Neuronal stem cell (in vitro differentiated cells): ENCODE results near the gene CCDC8.

Source experiments
- DNase-seq: peaks from one replicate; pipeline ENCODE4 v3.0.0-alpha.2; 2013; ENCODE audit warnings: low spot score
- H2AFZ ChIP-seq: one replicate; pipeline ENCODE4 v1.6.1; 2013; ENCODE audit warnings: mild to moderate bottlenecking, low read length, inconsistent platforms
- H2AK5ac ChIP-seq: 2 replicates; pipeline ENCODE4 v1.6.1; 2013; ENCODE audit warnings: low read depth, mild to moderate bottlenecking, inconsistent platforms, low read length, moderate library complexity, mixed read lengths
- H2BK120ac ChIP-seq: 2 replicates; pipeline ENCODE4 v1.6.1; 2013; ENCODE audit warnings: low read depth, mild to moderate bottlenecking, inconsistent platforms, low read length, moderate library complexity, mixed read lengths
- H2BK12ac ChIP-seq: one replicate; pipeline ENCODE4 v1.6.1; 2013; ENCODE audit warnings: low read length, inconsistent platforms
- H2BK15ac ChIP-seq: 2 replicates; pipeline ENCODE4 v1.6.1; 2013; ENCODE audit warnings: mild to moderate bottlenecking, low read length, inconsistent platforms, mixed read lengths
- H2BK5ac ChIP-seq: one replicate; pipeline ENCODE4 v1.6.1; 2013; ENCODE audit warnings: inconsistent platforms, mild to moderate bottlenecking, low read length, moderate library complexity
- H3K14ac ChIP-seq: one replicate; pipeline ENCODE4 v1.6.1; 2013; ENCODE audit warnings: low read length, inconsistent platforms
- H3K18ac ChIP-seq: 2 replicates; pipeline ENCODE4 v1.6.1; 2013; ENCODE audit warnings: low read length, inconsistent platforms
- H3K23ac ChIP-seq: 2 replicates; pipeline ENCODE4 v1.6.1; 2013; ENCODE audit warnings: low read depth, mild to moderate bottlenecking, mixed read lengths, low read length, inconsistent platforms; ENCODE audit not compliant: poor library complexity
- H3K27ac ChIP-seq: replicated peaks from 3 replicates; pipeline ENCODE4 v1.5.1; 2013; ENCODE audit warnings: low read length, inconsistent platforms
- H3K27me3 ChIP-seq, 3 experiments: 2 replicates each; pipeline ENCODE4 v1.6.1; 2013; ENCODE audit warnings: low read length in 3 of 3, mild to moderate bottlenecking in 2 of 3, inconsistent platforms in 1 of 3, low read depth in 1 of 3, mixed read lengths in 1 of 3, moderate library complexity in 1 of 3; ENCODE audit not compliant: control insufficient read depth in 3 of 3, insufficient read depth in 3 of 3
- H3K36me3 ChIP-seq, 2 donors: replicated peaks in 1 of 2; 2 replicates each; pipeline ENCODE4 v1.6.1; 2013; ENCODE audit warnings: low read length in 2 of 2; ENCODE audit not compliant: control insufficient read depth in 2 of 2, insufficient read depth in 2 of 2
- H3K4ac ChIP-seq: 2 replicates; pipeline ENCODE4 v1.6.1; 2013; ENCODE audit warnings: inconsistent platforms, mild to moderate bottlenecking, low read length, moderate library complexity
- H3K4me1 ChIP-seq, 2 donors: 1 replicate in 1 of 2; 2 replicates in 1 of 2; pipeline ENCODE4 v1.6.1; 2013; ENCODE audit warnings: low read length in 2 of 2, low read depth in 1 of 2; ENCODE audit not compliant: control insufficient read depth in 2 of 2, insufficient read depth in 1 of 2
- H3K4me2 ChIP-seq: one replicate; pipeline ENCODE4 v1.6.1; 2013; ENCODE audit warnings: mild to moderate bottlenecking, low read length, inconsistent platforms; ENCODE audit not compliant: insufficient read depth, poor library complexity, severe bottlenecking
- H3K4me3 ChIP-seq, 2 donors: 2 replicates each; pipeline ENCODE4 v1.5.1; 2013; ENCODE audit warnings: low read length in 2 of 2, mild to moderate bottlenecking in 2 of 2, inconsistent platforms in 1 of 2, moderate library complexity in 1 of 2
- H3K79me1 ChIP-seq: one replicate; pipeline ENCODE4 v1.6.1; 2013; ENCODE audit warnings: low read depth, mild to moderate bottlenecking, inconsistent platforms, low read length, moderate library complexity
- H3K9ac ChIP-seq: one replicate; pipeline ENCODE4 v1.6.1; 2013; ENCODE audit warnings: mild to moderate bottlenecking, low read depth, low read length, inconsistent platforms; ENCODE audit not compliant: poor library complexity
- H3K9me3 ChIP-seq, 2 donors: replicated peaks in 1 of 2; 2 replicates each; pipeline versions ENCODE3 to v1.6.1; 2013; ENCODE audit warnings: low read length in 2 of 2, mild to moderate bottlenecking in 2 of 2, inconsistent platforms in 1 of 2, low read depth in 1 of 2, mixed read lengths in 1 of 2, moderate library complexity in 1 of 2; ENCODE audit not compliant: control insufficient read depth in 2 of 2, insufficient read depth in 1 of 2
- H4K8ac ChIP-seq: one replicate; pipeline ENCODE4 v1.6.1; 2013; ENCODE audit warnings: low read depth, mild to moderate bottlenecking, inconsistent platforms, low read length, moderate library complexity
- H4K91ac ChIP-seq: one replicate; pipeline ENCODE4 v1.6.1; 2013; ENCODE audit warnings: low read length, low read depth, mild to moderate bottlenecking, inconsistent platforms; ENCODE audit not compliant: poor library complexity
- WGBS, 2 donors: extraction: QIAGEN DNeasy Blood & Tissue Kit; methylation state at CpG; one replicate each; pipeline ENCODE4 v1.1.7; 2013; ENCODE audit warnings: missing lambda C conversion rate in 2 of 2, mixed read lengths in 1 of 2; ENCODE audit not compliant: insufficient read length in 2 of 2, insufficient replicate concordance in 1 of 2; ENCODE audit errors: extremely low coverage in 2 of 2; 5-methylcytosine and 5-hydroxymethylcytosine counted together

CCDC8 gene

DNA sequence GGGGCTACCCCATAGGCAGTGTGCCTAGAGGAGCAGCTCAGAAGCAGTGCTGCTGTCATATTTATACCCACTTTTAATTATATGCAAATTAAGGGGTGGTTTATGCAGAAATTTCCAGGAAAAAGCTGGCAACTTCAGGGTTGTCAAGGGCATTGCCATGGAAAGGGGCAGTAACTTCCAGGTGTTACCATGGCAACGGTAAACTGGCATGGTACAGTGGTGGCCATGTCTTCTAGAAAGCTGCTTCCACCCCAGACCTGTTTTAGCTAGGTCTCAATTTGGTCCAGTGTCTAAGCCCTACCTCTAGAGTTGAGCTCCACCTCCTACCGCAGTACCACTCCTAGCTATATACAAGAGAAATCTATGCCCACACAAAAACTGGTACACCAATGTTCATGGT, 46.7 kb upstream of the CCDC8 start:
- Histone ChIP-seq H2BK12ac (no peak overlapping the region), H3K27ac (no peak overlapping the region), H2BK120ac (no peak overlapping the region), H3K23ac (no peak overlapping the region), H2BK15ac (no peak overlapping the region), H3K4me1 (no peaks in the 10 kb centered on the region), H3K4ac (no peak overlapping the region), H3K9me3 (no peaks in the 10 kb centered on the region), H3K79me1 (peaks cover 2% of the 10 kb centered on the region), H3K36me3 (peaks cover 7 to 8% of the 10 kb centered on the region in 2 donors), H3K4me3 (no peak overlapping the region), H3K27me3 (no peaks in the 10 kb centered on the region), H2BK5ac (no peak overlapping the region), H4K91ac (no peak overlapping the region), H2AK5ac (no peak overlapping the region), H3K14ac (no peak overlapping the region), H4K8ac (no peak overlapping the region), H2AFZ (no peak overlapping the region), H3K18ac (no peak overlapping the region), H3K4me2 (no peak overlapping the region), H3K9ac (no peak overlapping the region)
- WGBS, 2 donors: no CpG with 5 or more reads among the region's 2 CpGs
- DNase-seq: no peak

GRCh38 chr19:46456930-46457329, 43.6 kb upstream of the CCDC8 start:
- Histone ChIP-seq H3K4me2 (no peak overlapping the region), H4K91ac (no peak overlapping the region), H3K27ac (no peak overlapping the region), H3K36me3 (no peaks in the 10 kb centered on the region), H3K18ac (no peak overlapping the region), H3K79me1 (no peaks in the 10 kb centered on the region), H3K9me3 (no peaks in the 10 kb centered on the region), H3K4ac (no peak overlapping the region), H2BK15ac (no peak overlapping the region), H3K14ac (no peak overlapping the region), H2BK12ac (no peak overlapping the region), H3K23ac (no peak overlapping the region), H3K4me3 (no peak overlapping the region), H4K8ac (no peak overlapping the region), H2BK5ac (no peak overlapping the region), H3K27me3 (no peaks in the 10 kb centered on the region), H3K4me1 (no peaks in the 10 kb centered on the region), H2AFZ (no peak overlapping the region), H2AK5ac (no peak overlapping the region), H3K9ac (no peak overlapping the region), H2BK120ac (no peak overlapping the region)
- no peak for DNase-seq
- WGBS, 2 donors: no CpG with 5 or more reads among the region's 5 CpGs

DNA sequence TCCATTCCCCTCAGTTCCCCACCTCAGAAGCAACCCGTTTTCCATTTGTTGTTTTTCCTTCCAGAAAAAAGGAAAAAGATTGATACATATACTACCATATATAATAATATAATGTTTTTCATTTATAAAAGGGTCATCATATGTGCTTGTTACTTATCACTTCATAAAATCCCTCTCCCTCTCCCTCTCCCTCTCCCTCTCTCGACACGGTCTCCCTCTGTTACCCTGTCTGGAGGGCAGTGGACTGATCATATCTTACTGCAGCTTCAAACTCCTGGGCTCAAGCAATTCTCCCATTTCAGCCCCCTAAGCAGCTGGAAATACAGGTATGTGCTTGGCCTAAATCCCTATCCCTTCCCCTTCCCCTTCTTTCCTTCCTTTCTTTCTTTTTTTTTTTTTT, 40.9 kb upstream of the CCDC8 start:
- Histone ChIP-seq H3K27ac (no peak overlapping the region), H3K4me2 (no peak overlapping the region), H2BK12ac (no peak overlapping the region), H3K36me3 (no peaks in the 10 kb centered on the region), H3K23ac (no peak overlapping the region), H3K9me3 (peaks cover 0 to 7% of the 10 kb centered on the region in 2 donors), H4K91ac (no peak overlapping the region), H3K14ac (no peak overlapping the region), H2AK5ac (no peak overlapping the region), H2BK5ac (no peak overlapping the region), H3K79me1 (no peaks in the 10 kb centered on the region), H3K4ac (no peak overlapping the region), H2BK120ac (no peak overlapping the region), H2BK15ac (no peak overlapping the region), H3K4me1 (no peaks in the 10 kb centered on the region), H4K8ac (no peak overlapping the region), H3K4me3 (no peak overlapping the region), H3K18ac (no peak overlapping the region), H3K9ac (no peak overlapping the region), H2AFZ (no peak overlapping the region), H3K27me3 (no peaks in the 10 kb centered on the region)
- no peak for DNase-seq
- WGBS, 2 donors: no CpG with 5 or more reads among the region's 3 CpGs

- H3K4ac ChIP-seq: no peak overlapping the region
- H3K27me3 ChIP-seq: no peaks in the 10 kb centered on the region
- H2BK5ac ChIP-seq: no peak overlapping the region
- no peak overlapping the region for H4K91ac ChIP-seq
- no peak overlapping the region for H3K4me3 ChIP-seq
- DNase-seq: no peak
- no peak overlapping the region for H4K8ac ChIP-seq
- H3K23ac ChIP-seq: no peak overlapping the region
- H2AK5ac ChIP-seq: no peak overlapping the region
- no peaks in the 10 kb centered on the region for H3K36me3 ChIP-seq
- no peak overlapping the region for H2AFZ ChIP-seq
- no peaks in the 10 kb centered on the region for H3K4me1 ChIP-seq
- no peak overlapping the region for H2BK15ac ChIP-seq
- no peak overlapping the region for H2BK120ac ChIP-seq
- no peak overlapping the region for H3K18ac ChIP-seq
- no CpG with 5 or more reads among the region's 6 CpGs for WGBS, 2 donors
- peaks cover 0 to 8% of the 10 kb centered on the region in 2 donors for H3K9me3 ChIP-seq
- no peak overlapping the region for H3K4me2 ChIP-seq
- H3K9ac ChIP-seq: no peak overlapping the region
- no peak overlapping the region for H3K27ac ChIP-seq
- H2BK12ac ChIP-seq: no peak overlapping the region
- H3K14ac ChIP-seq: no peak overlapping the region
- no peaks in the 10 kb centered on the region for H3K79me1 ChIP-seq
Measured at GRCh38 chr19:46453661-46454060, 40.3 kb upstream of the CCDC8 start.
